IgD-negative memory B cell (primary cell): Measurements from ENCODE around the gene NCAN. TPM values are rescaled to one million over a fixed set of nuclear protein-coding genes. Genes with fewer than 3 reads are reported as not detected.

Experiments used
- H3K27ac Mint-ChIP-seq, 3 donors: one replicate each; pipeline ENCODE4 v1.8.0; 2020 to 2022; ENCODE audit warnings: mild to moderate bottlenecking in 3 of 3, mixed read lengths in 3 of 3, moderate library complexity in 1 of 3
- H3K27me3 Mint-ChIP-seq: one replicate; pipeline ENCODE4 v1.8.0; 2021; ENCODE audit warnings: mixed read lengths
- H3K36me3 Mint-ChIP-seq: one replicate; pipeline ENCODE4 v1.8.0; 2020; ENCODE audit warnings: mild to moderate bottlenecking, mixed read lengths
- H3K4me1 Mint-ChIP-seq, 3 donors: one replicate each; pipeline ENCODE4 v1.8.0; 2020 to 2022; ENCODE audit warnings: mixed read lengths in 3 of 3, mild to moderate bottlenecking in 1 of 3
- H3K4me3 Mint-ChIP-seq, 4 donors: one replicate each; pipeline ENCODE4 v1.8.0; 2020 to 2022; ENCODE audit warnings: mild to moderate bottlenecking in 4 of 4, mixed read lengths in 4 of 4, moderate library complexity in 3 of 4
- H3K9me3 Mint-ChIP-seq, 3 donors: one replicate each; pipeline ENCODE4 v1.8.0; 2020 to 2021; ENCODE audit warnings: mixed read lengths in 3 of 3, mild to moderate bottlenecking in 1 of 3
- polyA plus RNA-seq: library from polyadenylated mRNA; unstranded; fragments of 300-500 nt; fragmentation: Illumina TruSeq; gene quantifications from one replicate; pipeline ENCODE4 v1.2.3, GENCODE V29; 2021

NCAN gene
- polyA plus RNA-seq, 1 donor from 2014 or later: not detected

DNA sequence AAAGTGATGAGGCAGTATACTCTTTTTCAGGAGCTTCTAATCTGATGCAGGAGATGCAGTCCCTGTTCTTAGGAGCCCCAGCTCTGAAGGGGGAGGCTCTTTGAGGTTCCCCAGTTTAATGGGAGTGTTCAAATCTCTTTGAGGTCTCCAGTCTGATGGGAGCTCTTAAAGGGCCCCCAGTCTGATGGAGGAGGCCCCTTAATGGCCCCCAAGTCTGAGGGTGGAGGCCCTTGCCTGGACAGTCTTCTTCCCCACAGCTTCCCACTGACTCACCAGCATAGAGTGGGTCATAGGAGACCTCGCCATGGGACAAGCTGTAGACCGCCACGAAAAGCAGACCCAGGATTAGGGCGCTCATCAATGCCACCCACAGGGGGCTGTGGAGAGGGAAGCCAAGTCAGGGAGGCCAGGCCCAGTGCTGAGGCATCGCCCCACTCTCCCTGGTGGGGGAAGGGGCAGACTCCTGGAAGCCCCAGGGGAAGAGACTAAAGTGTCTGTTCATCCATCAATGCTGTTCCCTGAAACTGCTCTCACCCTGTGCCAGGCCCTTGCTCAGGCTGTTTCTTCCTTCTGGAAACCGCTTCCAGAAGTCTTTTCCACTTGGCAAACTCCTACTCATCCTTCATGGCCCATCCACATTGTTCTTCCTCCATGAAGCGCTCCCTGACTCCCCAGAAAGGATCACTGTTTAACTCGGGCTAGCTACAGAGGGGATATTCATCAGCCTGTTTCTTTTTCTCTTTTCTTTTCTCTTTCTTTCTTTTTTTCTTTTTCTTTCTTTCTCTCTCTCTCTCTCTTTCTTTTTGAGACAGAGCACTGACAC lies 59.2 kb downstream of the NCAN start:
- Mint-ChIP-seq H3K27me3 (peaks cover 14% of the 10 kb centered on the region), H3K36me3 (no peaks in the 10 kb centered on the region), H3K27ac (peak overlapping the region in 1 of 3 donors; percentile 53), H3K9me3 (peaks cover 0 to 1% (median 1%) of the 10 kb centered on the region in 3 donors), H3K4me3 (no peak overlapping the region), H3K4me1 (peaks cover 0 to 6% (median 3%) of the 10 kb centered on the region in 3 donors)

DNA sequence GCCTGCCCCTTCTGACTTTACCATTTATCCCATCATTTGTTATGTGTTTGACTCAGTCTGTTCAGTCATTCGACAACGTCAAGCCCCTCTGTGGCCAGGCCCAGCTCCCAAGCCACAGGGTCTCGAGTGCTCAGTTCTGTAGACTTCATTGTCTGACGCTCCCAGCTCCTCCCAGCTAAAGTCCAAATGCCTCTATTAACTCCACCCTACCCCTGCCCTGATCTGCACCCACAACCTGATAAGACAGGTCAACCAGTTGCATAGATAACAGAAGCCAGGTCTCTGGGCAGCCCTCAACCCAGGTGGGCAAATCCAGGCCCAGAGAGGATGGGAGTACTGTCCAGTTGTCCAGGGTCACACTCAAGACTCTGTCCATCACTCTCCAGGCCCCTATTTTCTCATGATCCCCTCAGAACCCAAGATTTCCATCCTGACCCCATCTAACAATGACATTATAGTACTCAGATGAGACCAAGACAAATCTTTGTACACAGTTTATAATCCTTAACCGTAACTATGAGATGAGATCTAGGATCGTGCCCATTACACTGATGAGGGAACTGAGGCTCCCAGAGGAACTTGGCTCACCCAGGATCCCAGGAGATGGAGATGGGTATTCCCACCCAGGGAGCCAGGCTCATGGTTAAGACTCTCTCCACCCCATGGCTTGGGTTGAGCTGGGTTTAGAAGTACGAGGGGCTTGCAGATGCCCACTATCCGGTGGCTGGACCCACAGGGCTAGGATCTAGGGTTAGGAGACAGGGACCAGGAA lies 60.3 kb downstream of the NCAN start:
- Mint-ChIP-seq H3K36me3 (no peaks in the 10 kb centered on the region), H3K27me3 (peaks cover 14% of the 10 kb centered on the region), H3K9me3 (peaks cover 0 to 1% (median 1%) of the 10 kb centered on the region in 3 donors), H3K4me3 (no peak overlapping the region), H3K4me1 (peaks cover 0 to 6% (median 3%) of the 10 kb centered on the region in 3 donors), H3K27ac (peak overlapping the region in 2 of 3 donors; percentile 6 to 53)

DNA sequence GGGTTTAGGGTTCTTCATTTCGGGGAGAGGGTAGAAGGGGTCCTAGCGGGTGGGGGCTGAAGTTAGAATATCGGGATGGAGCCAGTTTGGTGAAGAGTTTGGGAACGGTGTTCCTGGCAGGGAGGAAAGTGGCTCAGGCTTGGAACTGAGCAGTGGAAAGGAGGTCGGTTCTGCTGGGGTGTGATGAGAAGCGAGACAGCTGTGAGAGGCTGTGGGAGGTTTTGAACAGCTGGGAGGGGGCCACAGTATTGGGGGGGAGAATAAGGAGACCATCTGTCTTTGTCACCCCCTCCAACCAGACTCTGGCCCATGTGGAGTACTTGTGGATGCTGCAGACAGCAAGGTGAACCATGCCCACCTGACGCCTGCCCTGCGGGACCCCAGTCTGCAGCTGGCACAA lies 62.4 kb downstream of the NCAN start:
- no peak overlapping the region for H3K27ac Mint-ChIP-seq
- H3K36me3 Mint-ChIP-seq: peaks cover 7% of the 10 kb centered on the region
- no peak overlapping the region for H3K4me3 Mint-ChIP-seq
- H3K27me3 Mint-ChIP-seq: peaks cover 14% of the 10 kb centered on the region
- H3K4me1 Mint-ChIP-seq: peaks cover 0 to 6% (median 3%) of the 10 kb centered on the region in 3 donors
- H3K9me3 Mint-ChIP-seq: peaks cover 0 to 1% (median 0%) of the 10 kb centered on the region in 3 donors

DNA sequence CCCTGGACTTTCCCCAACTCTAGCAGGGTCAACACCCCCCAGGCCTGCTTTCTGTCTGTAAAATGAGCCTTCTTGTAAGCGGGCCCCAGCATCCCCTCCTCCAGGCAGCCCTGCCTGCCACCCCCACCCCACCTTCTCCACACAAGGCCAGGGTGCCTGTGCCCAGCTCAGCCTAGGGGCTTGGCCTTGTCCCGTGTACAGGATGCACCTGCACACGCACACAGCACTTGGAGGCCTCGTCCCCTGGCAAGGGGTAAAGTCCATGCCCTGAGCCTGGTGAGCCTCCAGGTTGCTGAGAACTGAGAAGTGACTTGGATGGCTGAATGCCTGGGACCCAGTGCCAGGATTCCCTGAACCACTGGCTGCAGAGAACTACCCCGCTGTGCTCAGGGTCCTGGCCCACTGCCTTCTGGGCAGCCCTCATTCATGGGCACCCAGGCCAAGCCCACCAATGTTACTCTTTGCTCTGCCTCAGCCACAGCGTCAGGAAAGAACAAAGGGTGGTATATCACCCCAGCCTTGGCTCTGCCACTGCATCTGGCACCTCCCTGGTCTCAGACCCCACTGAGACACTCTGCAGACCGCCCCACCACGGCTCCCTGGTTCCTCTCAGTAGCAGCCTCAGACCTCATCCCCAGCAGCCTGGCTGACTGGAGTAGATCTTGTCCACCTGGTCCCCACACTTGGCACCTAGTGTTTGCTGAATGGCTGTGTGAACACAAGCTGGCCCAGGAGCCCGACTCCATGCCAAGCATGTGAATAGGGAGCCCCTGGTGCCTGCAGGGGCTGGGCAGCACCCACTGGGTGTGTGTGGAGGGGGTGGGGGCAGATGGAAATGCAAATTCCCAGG lies 63.2 kb downstream of the NCAN start:
- no peak overlapping the region for H3K27ac Mint-ChIP-seq
- peaks cover 0 to 1% (median 0%) of the 10 kb centered on the region in 3 donors for H3K9me3 Mint-ChIP-seq
- peaks cover 7% of the 10 kb centered on the region for H3K36me3 Mint-ChIP-seq
- H3K4me1 Mint-ChIP-seq: peaks cover 0 to 6% (median 3%) of the 10 kb centered on the region in 3 donors
- no peak overlapping the region for H3K4me3 Mint-ChIP-seq
- H3K27me3 Mint-ChIP-seq: peaks cover 14% of the 10 kb centered on the region

DNA sequence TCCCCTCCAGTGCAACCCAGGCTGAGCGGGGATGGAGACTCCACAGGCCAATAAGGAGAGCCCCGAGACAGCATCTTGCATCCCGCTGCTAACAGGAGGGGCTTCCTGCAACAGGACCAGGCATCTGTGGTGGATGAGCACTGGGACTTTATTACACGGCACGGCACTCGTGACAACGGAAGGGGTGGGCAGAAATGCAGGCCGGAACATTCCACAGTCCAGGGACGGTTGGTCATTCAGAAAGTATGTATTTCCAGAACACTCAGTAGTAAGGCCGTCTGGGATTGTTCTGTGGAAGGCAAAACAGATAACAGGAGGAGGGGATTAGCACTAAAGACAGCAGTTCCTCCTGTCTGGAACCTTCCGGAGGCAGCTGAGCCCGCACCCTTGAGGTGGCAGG lies 64.6 kb downstream of the NCAN start:
- H3K4me1 Mint-ChIP-seq: peaks cover 0 to 5% (median 3%) of the 10 kb centered on the region in 3 donors
- H3K36me3 Mint-ChIP-seq: peaks cover 11% of the 10 kb centered on the region
- H3K27ac Mint-ChIP-seq: no peak overlapping the region
- H3K4me3 Mint-ChIP-seq: no peak overlapping the region
- H3K9me3 Mint-ChIP-seq: peaks cover 0 to 1% (median 0%) of the 10 kb centered on the region in 3 donors
- H3K27me3 Mint-ChIP-seq: peaks cover 14% of the 10 kb centered on the region

DNA sequence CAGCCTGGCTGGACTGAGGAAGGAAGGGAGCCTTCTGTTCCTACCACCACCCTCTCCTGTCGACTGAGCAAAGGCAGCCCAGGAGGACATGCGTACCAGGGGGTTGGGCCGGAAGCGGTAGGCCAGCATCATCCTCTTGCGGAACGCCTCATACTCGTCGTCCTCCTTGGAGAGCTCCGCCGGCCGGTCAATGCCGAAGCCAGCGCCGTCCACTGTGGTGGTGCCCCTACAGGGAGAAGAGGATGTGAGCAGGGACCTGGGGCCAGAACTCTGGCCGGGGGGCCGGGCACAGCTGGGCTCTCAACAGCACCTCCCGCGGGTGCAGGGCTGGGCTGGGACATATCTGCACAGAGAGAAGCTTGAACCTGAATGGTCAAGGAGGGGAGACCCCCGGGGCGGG lies 65.1 kb downstream of the NCAN start:
- Mint-ChIP-seq H3K4me1 (peaks cover 0 to 3% (median 3%) of the 10 kb centered on the region in 3 donors), H3K36me3 (peaks cover 11% of the 10 kb centered on the region), H3K27me3 (peaks cover 14% of the 10 kb centered on the region), H3K27ac (no peak overlapping the region), H3K4me3 (no peak overlapping the region), H3K9me3 (peaks cover 0 to 1% (median 0%) of the 10 kb centered on the region in 3 donors)

DNA sequence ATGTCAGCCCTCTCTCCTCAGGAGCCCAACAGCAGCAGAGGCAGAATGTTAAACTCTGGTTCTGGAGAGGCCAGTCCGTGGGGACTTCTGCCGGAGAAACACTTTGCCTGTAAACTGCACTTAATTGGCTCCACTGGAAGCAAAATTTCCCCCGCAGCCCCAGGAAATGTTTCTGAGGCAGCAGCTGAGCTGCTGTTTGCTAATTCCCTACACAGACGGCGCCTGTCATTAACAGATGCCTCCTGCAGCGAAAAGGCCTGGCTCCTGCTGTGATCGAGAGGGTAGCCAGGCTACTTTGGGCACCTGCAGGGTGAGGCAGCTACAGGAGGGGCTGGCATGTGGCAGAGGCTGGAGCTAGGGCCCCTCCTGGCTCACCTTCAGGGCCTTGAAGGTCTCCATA lies 66.6 kb downstream of the NCAN start:
- Mint-ChIP-seq H3K36me3 (peaks cover 11% of the 10 kb centered on the region), H3K9me3 (peaks cover 0 to 1% (median 0%) of the 10 kb centered on the region in 3 donors), H3K27me3 (peaks cover 7% of the 10 kb centered on the region)

DNA sequence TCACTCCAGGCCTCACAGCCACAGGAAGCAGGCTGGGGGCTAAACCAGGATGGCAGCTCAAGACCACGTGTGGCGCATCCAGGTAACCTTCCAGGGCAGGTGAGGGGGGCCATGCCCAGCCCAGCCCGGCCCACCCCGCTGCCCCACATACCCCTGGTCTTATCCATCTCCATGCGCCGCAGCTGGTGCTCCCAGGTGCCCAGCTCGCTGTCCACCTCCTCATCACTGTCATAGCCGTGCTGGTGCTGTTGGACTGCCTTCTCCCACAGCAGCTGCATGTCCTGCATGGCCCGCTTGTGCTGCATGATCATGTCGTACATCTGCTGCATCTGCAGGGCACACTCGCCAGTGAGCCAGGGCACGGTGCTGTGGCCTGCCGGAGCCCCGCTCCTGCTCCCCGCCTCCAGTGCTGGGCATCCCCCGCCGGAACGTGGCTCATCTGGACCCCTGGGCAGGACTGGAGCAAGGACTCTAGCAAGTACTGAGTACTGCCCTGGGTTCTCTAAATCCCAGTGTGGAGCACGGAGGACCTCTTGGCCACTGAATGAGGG lies 67.4 kb downstream of the NCAN start:
- peaks cover 11% of the 10 kb centered on the region for H3K36me3 Mint-ChIP-seq

More for the DNA sequence above, 66.6 kb downstream of the NCAN start:
- Mint-ChIP-seq H3K4me3 (no peak overlapping the region), H3K4me1 (peaks cover 0 to 3% (median 2%) of the 10 kb centered on the region in 3 donors), H3K27ac (no peak overlapping the region)

DNA sequence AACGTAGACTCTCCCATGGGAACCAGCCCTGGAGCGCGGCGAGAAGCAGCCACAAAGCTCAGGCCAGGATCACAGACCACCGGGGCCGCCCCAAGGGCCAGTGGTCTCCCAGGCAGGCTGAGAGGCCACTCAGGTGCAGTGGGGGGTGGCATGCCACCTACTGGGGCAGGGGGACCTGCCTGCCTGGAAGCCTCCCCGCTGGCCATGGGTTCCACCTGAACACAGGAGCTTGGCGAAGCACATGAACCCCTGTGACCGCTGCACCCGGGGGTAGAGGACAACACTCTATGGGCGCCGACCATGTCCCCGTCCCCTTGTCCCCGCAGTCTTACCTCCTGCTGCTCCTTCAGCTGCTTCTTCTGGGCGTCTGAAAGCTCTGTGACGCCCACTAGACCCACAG lies 68.1 kb downstream of the NCAN start:
- H3K4me1 Mint-ChIP-seq: no peaks in the 10 kb centered on the region
- H3K27ac Mint-ChIP-seq: no peak overlapping the region
- peaks cover 16% of the 10 kb centered on the region for H3K36me3 Mint-ChIP-seq
- no peaks in the 10 kb centered on the region for H3K9me3 Mint-ChIP-seq
- no peaks in the 10 kb centered on the region for H3K27me3 Mint-ChIP-seq
- no peak overlapping the region for H3K4me3 Mint-ChIP-seq

More for the DNA sequence above, 67.4 kb downstream of the NCAN start:
- no peaks in the 10 kb centered on the region for H3K9me3 Mint-ChIP-seq
- no peak overlapping the region for H3K4me3 Mint-ChIP-seq
- H3K27ac Mint-ChIP-seq: no peak overlapping the region
- no peaks in the 10 kb centered on the region for H3K27me3 Mint-ChIP-seq
- no peaks in the 10 kb centered on the region for H3K4me1 Mint-ChIP-seq

DNA sequence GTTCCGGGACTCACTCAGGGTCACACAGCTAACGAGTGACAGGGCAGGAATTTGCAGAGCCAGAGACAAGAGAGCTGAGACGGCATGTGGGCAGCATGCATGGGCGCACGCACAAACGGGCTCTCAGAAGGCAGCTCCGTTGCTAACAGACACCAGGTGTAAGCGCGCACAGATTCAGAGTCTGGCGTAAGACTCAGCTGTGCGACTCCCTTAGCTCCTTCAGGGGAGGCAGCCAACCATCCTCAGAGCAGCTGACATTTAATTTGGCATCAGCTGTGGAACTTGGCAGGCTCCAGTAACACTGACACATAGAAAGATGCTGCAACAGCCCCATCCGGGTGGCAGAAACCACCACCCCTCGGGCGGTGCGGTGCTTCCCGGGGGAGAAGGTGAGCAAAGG lies 68.8 kb downstream of the NCAN start:
- Mint-ChIP-seq H3K4me1 (no peaks in the 10 kb centered on the region), H3K9me3 (no peaks in the 10 kb centered on the region), H3K27me3 (no peaks in the 10 kb centered on the region), H3K27ac (no peak overlapping the region), H3K36me3 (peaks cover 16% of the 10 kb centered on the region), H3K4me3 (no peak overlapping the region)

DNA sequence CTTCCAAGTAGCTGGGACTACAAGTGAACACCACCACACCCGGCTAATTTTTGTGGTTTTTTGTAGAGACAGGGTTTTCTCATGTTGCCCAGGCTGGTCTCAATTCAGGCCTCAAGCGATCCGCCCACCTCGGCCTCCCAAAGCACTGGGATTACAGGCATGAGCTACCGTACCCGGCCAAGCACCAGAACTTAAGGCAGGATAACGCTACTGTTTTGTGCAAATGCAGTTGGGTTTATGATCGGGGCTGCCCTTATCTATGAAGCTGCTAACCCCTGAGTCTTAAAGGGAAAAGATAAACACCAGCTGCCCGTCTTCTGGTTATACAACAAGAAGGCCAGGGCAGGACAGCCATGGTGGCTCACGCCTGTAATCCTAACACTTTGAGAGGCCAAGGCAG lies 73.9 kb downstream of the NCAN start:
- no peaks in the 10 kb centered on the region for H3K27me3 Mint-ChIP-seq
- H3K4me3 Mint-ChIP-seq: no peak overlapping the region
- no peaks in the 10 kb centered on the region for H3K4me1 Mint-ChIP-seq
- H3K9me3 Mint-ChIP-seq: no peaks in the 10 kb centered on the region
- H3K27ac Mint-ChIP-seq: no peak overlapping the region
- peaks cover 5% of the 10 kb centered on the region for H3K36me3 Mint-ChIP-seq

DNA sequence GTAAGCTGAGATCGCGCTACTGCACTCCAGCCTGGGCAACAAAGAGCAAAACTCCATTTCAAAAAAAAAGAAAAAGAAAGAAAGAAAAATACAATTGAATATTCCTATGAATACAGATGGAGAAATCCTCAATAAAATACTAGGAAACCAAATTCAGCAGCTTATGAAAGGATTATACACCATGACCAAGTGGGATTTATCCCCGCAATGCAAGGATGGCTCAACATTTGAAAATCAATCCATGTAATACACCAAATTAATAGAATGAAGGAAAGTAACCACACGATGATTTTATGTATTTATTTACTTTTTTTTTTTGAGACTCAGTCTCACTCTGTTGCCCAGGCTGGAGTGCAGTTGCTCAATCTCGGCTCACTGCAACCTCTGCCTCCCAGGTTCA lies 80.8 kb downstream of the NCAN start:
- Mint-ChIP-seq H3K36me3 (peaks cover 22% of the 10 kb centered on the region), H3K4me3 (no peak overlapping the region), H3K9me3 (no peaks in the 10 kb centered on the region), H3K27me3 (no peaks in the 10 kb centered on the region), H3K4me1 (no peaks in the 10 kb centered on the region), H3K27ac (no peak overlapping the region)

DNA sequence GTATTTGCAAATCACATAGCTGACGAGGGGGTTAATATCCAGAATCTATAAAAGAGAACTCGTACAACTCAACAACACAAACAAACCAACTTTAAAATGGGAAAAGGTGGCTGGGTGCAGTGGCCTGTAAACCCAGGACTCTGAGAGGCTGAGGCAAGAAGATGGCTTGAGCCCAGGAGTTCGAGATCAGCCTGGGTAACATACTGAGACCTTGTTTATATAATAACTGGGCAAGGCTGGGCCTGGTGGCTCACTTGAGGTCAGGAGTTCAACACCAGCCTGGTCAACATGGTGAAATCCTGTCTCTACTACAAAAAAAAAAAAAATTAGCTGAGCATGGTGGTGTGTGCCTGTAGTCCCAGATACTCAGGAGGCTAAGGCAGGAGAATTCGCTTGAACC lies 83.2 kb downstream of the NCAN start:
- no peak overlapping the region for H3K27ac Mint-ChIP-seq
- peaks cover 22% of the 10 kb centered on the region for H3K36me3 Mint-ChIP-seq

DNA sequence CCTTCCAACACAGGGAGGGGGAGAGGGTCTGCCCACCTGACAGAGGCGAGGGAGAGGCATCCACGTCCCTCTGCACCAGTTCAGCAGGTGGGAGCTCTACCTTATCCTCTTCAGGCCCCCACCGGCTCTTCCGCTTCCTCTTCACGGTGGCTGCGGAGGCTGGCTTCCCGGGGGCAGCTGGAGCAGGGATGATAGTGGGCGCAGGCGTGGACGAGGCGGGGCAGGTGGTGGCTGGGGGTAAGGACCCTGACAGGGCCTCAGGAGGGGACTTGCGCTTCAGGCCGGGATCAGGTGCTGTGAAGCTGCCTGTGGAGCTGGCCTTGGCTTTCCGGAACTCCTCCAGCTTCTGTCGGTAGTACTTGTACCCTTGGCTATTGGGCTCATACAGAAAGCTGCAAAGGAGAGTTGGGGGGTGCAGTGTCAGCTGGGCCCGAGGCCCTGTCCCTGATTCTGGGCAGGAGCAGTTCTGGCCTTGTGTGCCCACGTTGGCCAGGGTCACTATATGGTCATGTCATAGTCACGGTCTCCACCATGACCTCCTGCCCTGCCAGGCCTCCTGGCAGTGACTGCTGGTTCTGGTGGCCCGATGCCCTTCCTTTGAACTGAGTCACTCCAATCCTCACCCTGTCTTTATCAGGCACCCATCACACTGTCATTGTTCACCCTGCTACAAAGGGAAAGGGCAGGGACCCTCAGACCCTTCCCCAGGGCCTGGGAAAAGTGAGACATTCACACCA lies 85.4 kb downstream of the NCAN start:
- Mint-ChIP-seq H3K4me3 (no peak overlapping the region), H3K27me3 (no peaks in the 10 kb centered on the region), H3K9me3 (no peaks in the 10 kb centered on the region), H3K36me3 (peaks cover 16% of the 10 kb centered on the region), H3K4me1 (no peaks in the 10 kb centered on the region), H3K27ac (no peak overlapping the region)

More for the DNA sequence above, 83.2 kb downstream of the NCAN start:
- Mint-ChIP-seq H3K4me1 (no peaks in the 10 kb centered on the region), H3K9me3 (no peaks in the 10 kb centered on the region), H3K27me3 (no peaks in the 10 kb centered on the region), H3K4me3 (no peak overlapping the region)
